ENCODE results near the gene CCDC179.

Gene CCDC179

GRCh38 chr11:22807855-22808570 lies 52.3 kb downstream of the CCDC179 start:
- no peak for DNase-seq

GRCh38 chr11:22807391-22807790 lies 52.9 kb downstream of the CCDC179 start:
- no peak for DNase-seq

- no peak for DNase-seq
Measured at GRCh38 chr11:22802861-22803260, 57.4 kb downstream of the CCDC179 start.

GRCh38 chr11:22800482-22800881 lies 59.8 kb downstream of the CCDC179 start:
- DNase-seq = no peak

GRCh38 chr11:22798901-22799300 lies 61.4 kb downstream of the CCDC179 start:
- DNase-seq = no peak

GRCh38 chr11:22797047-22797446 lies 63.2 kb downstream of the CCDC179 start:
- DNase-seq = no peak

All from CD4-positive, alpha-beta T cell treated with Interleukin-4 for 4 hours (primary cell).